HTERT RPE-1 (cell line): Measurements from ENCODE around the gene PSG4.
"Not testable (repeated sequence)": the region's sequence is repeated elsewhere in the genome, so short reads cannot be mapped to it uniquely, and the experiment has no call there.

Experiments
- in situ Hi-C: fragments of 300-500 bp; cut with MboI; formaldehyde crosslinking; loops from 4 replicates; pipeline ENCODE4 v1.14.3; 2020; ENCODE audit warnings: low sequenced_read_pairs

PSG4 gene

DNA sequence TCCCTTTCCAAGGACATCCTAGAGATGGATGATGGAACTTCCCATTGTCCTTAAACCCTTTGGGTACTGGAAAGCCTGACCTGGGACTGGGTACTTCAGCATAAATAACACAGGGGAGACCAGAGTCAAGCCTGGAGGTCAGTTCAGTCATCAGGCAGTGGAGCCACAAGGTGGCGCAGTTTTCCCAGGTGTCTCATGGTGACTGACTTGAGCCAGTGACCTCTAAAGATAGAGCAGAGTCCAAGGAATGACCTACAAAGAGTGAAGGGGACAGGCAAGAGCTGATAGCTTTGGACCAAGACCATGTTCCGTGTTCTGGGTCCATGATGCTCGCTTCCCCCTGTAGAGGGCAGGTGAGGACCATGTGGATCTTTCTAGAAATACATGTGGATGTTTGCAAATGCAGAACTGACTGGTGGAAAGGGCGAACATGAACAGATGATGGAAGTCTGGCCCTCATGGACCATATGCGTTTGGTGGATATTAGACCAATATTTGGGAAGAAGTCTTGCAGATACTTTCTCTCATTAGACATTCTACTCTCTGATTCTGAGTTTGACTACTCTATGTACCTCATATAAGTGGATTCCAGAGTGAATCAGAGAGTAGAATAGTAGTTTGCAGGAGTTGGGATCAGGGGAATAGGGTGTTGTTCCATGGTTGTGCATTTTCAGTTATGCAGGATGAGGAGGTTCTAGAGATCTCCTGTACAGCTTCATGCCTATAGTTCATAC, 6.6 kb downstream of the PSG4 start:
- in situ Hi-C loops = not testable (repeated sequence)

DNA sequence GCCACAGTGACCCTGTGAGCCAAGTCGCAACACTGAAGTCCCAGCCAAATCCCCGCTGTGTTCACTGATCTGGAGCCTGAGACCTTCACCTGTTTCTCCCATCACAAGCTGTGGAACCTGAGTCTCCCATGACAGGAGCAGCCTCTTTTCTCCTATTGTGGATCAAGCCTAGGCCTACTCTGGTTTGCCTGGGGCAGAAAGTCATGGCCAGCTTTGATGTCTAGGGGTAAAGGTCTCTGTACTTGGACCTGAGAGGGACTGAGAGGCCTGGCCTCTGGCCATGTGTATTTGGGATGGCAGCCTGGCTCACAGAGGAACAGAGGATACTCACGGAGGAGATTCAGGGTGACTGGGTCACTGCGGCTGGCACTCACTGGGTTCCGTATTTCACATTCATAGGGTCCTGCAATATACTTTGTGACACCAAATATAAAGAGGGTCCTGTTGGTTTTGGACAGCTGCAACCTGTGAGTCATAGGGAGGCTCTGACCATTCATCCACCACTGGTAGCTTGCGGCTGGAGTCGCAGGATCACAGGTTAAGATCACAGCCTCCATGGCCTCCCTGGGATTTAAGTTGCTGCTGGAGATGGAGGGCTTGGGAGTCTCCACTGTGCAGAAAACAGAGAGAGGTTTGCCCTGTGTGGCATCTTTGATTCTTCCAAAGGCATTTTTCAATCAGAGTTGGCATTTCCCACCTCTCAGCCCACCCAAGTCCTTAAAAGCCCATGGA, 7.6 kb downstream of the PSG4 start:
- in situ Hi-C loops = not testable (repeated sequence)

DNA sequence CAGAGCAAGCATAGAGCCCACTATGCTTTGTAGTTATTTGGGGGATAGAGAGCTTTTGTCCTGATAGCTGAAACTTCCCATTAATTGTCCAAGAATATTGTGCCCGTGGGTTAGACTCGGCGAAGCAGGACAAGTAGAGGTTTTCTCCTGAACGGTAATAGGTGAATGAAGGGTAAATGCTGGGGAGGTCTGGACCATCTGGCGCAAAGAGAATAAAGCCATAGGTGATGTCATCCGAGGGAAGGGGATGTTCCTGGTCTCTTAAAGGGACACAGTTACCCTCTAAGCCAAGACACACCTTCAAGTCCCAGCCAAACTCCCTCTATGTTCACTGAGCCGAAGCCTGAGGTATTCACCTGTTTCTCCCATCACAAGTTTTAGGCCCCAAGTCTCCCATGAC, 11.0 kb downstream of the PSG4 start:
- in situ Hi-C loops = not testable (repeated sequence)

DNA sequence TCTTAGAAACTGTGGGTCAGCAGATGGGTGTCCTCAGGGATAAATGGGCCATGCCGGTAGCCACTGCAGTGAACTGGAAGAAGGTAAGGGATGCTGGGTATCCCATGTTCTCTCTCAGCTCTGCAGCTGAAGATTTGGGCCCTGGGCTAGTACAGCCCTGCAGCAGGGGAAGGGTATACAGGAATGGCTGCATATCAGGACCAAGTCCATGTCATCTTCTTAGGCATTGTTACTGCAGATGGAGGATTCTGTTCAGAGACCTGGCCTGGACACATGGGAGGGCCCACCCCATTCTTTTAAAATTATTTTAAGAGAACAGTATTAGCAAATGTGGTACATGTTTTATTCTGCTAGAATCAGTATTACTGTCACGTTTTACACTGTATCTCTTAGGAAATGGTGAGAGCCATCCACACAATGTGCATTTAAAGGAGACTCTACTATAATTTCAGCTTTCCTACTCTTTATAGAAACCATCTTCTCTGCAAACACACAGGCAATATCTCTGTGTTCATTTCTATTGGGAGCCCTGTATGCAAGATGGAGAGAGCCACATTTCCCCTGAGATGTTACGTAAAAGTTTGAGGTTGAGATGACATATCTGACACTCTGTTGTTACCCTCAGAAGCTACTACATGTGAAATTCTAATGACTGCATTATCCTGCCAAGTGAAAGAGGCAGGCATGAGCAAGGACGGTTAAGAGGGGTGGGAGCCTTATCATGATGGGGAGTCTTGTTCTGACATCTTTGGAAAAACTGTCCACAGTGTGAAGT, 12.9 kb downstream of the PSG4 start:
- in situ Hi-C loops = not testable (repeated sequence)

DNA sequence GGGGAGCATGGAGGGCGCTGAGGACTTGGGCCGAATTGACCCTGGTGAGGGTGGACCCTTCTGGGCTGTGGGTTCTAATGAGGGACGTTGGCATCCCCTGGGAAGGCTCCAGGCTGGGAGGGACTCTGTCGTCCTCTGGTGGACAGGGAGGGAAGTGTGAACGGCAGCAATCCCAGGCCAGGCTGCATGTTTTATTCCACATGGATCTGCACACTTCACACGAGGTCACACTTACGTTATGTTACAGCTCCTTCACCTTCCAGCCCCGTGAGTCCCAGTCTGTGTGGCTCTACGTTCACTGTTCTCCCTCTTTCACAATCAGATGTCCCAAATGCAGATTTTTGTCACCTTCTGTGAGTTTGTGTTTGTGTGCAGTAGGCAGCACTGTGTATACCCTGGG, 17.3 kb downstream of the PSG4 start:
- in situ Hi-C loops = not testable (repeated sequence)

DNA sequence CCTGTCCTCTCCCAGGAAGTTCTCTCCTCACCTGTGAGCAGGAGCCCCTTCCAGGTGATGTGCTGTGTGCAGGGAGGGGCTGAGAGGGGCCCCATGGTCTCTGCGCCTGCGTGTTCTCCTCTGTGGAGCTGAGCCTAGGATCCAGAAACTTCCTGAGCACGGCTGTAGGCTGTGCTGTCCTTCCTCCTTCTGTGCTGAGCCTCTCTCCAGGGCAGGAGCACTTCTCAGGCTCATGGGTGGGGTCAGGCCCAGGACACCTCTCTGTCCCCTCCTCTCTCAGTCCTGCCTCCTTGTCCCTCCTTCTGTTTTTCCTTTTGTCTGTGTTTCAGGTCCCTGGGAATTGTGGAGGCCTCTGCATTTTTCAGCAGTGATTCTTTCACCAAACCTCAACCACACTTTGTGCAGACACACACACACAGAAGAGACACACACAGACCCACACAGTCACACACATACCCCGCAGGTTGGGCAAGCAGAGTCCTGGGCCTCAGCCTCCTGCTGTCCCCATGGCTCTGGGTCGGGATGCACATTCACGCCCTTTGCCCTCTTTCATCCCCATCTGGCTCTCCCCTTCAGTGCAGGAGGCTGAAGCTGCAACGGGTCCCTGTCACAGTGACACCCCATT, 19.0 kb downstream of the PSG4 start, which contains the start of gene PSG5:
Gene PSG5, minus strand, starts transcription at position 226 of the 625 bp plus-strand sequence. Its CDS starts 131 bp downstream, at position 95.
- in situ Hi-C loops = not testable (repeated sequence)

DNA sequence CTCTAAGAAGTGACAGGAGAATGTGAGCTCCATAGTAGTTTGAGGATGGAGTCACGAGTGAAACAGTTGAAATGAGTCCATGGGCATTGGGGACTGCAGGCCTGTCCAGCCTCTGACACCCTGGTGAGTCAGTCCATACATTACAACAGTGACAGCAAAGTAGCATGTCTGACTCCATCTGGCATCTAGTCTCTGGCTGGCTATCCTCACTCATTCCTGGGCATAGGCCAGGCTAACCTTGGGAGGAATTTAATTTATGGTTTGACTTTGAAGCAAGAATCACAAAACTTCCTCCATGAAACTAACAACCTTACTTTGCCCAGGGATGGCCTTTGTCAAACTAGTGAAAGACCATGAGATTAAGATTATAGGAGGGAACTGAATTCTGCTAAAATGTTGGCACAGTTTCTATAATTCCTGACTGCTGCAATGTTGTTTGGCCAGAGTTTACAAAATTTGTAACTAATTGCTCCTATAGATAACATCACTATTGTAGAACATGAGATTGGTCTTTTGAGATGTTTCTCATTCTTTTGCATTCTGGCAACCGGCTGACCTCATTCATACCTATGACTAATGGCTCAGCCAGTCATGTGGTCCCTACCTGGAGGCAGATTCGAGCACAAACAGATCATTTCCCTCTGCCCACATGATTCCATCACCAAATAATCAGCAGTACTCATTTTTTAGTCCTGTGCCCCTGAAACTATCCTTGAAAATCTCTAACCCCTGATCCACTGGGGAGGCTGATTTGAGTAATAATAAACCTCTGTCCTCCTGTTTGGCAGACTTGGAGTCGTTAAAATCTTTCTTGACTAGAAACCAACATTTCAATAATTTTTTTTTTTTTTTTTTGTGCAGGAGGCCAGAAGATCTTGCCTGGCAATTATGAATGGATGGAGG, 23.3 kb downstream of the PSG4 start:
- in situ Hi-C loops = not testable (repeated sequence)

DNA sequence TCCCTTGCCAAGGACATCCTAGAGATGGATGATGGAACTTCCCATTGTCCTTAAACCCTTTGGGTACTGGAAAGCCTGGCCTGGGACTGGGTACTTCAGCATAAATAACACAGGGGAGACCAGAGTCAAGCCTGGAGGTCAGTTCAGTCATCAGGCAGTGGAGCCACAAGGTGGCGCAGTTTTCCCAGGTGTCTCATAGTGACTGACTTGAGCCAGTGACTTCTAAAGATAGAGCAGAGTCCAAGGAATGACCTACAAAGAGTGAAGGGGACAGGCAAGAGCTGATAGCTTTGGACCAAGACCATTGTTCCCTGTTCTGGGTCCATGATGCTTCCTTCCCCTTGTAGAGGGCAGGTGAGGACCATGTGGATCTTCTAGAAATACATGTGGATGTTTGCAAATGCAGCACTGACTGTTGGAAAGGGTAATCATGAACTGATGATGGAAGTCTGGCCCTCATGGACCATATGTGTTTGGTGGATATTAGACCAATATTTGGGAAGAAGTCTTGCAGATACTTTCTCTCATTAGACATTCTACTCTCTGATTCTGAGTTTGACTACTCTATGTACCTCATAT, 25.8 kb downstream of the PSG4 start:
- in situ Hi-C loops = not testable (repeated sequence)

DNA sequence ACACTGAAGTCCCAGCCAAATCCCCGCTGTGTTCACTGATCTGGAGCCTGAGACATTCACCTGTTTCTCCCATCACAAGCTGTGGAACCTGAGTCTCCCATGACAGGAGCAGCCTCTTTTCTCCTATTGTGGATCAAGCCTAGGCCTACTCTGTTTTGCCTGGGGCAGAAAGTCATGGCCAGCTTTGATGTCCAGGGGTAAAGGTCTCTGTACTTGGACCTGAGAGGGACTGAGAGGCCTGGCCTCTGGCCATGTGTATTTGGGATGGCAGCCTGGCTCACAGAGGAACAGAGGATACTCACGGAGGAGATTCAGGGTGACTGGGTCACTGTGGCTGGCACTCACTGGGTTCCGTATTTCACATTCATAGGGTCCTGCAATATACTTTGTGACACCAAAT, 26.9 kb downstream of the PSG4 start:
- in situ Hi-C loops = not testable (repeated sequence)

DNA sequence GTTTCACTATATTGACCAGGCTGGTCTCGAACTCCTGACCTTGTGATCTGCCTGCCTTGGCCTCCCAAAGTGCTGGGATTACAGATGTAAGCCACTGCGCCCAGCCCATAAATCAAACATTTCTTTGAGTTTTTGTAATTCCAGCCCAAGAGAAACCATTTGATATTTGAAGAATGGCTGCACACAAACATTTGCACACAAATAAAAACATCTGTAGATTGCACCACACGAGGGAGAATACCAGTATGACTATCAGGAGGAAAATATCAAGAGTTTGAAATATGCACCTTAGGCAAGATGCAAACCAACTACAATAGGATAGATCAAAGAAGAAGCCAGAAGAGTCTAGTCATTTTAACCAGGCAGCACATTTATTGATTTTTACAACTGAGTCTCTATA, 39.5 kb downstream of the PSG4 start:
- in situ Hi-C loops = not testable (repeated sequence)

DNA sequence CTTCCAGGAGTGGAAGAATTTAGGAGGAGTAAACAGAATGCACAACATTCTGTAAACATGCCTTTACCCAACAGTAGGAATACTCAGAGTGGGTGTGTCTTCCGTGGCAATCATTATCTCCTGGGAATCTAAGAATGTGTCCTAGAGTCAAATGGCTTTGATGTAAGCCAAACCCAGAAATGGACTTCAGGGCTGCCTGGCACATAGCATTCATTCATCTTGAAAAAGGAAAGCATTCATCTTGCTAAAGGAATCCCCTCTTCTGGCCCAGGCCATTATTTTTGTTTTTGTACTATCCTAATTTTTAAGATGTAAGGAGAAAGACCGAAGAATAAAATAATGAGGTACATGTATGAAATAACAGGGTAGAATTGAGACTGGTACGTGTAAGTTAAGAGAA, 42.3 kb downstream of the PSG4 start:
- in situ Hi-C loops = not testable (repeated sequence)

DNA sequence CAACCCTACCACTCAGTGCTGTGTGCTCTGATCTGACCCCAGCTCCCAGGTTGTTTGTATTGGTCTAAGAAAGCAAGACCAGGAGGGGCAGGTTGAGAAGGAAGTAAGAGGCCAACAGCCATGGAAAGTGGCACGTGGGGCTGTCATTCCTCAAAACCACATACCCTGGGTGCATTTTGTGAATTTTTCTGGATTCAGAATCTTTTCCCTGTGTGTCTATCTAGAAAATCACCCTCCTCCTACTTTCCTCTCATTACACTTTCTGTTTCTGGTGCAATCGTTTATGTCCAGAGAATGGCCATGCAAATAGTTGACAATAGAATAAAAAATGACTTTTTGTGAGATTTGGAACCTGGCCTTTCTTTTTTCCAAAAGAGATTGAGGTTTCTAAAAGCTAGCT, 43.2 kb downstream of the PSG4 start:
- in situ Hi-C loops = not testable (repeated sequence)

DNA sequence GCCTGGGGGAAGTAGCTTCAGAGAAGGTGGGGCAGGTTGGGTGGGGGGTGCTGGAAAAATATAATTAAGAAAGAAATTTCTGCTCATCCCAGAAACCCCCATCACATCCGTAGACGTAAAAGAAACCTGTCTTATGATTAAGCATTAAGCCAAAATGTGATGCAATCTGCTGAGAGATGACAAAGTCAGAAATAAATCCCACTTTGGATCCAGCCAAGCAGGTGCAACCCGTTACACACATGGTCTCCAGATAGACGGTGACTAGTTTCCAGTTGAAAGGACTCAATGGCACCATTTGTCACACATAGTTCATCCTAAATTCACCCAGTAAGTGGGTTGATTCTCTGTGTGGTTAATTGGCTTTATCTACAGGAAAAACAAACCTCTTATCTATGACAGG, 53.2 kb downstream of the PSG4 start:
- in situ Hi-C loops = no loop called here

DNA sequence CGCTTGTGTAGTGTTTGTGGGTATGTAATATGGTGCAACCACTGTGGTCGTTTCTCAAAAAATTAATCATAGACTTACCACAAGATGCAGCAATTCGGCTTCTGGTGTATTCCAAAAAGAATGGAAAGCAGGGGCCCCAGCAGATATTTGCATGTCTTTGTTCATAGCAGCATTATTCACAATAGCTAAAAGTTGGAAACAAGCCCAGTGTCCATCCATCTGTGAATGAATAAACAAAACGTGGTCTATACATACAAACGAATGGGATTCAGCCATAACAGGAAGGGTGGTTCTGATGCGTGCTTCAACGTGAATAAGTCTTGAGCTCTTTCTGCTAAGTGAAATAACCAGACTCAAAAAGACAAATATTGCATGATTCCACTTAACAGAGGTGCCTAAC, 55.6 kb downstream of the PSG4 start:
- in situ Hi-C loops = not testable (repeated sequence)

DNA sequence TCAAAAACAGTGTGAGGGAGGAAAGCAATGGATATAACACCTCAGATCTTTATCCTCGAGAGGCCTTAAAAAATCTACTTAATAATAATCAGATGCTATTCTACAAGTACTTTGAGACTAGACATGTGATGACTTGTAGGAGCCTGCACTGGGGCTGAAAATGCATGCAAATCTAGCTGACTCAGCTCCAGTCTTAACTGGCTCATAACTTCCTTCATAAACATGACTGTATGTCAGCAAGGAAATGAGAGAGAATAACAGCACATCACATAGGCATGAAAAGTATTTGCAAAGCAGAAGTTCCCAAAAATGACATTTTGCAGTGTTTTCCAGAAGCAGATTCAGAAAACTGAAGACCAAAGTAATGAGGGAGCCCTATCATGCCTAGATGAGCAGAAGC, 57.2 kb downstream of the PSG4 start:
- in situ Hi-C loops = no loop called here
